Measurements from ENCODE around the gene RPS19. TPM values are rescaled to one million over a fixed set of nuclear protein-coding genes. Genes with fewer than 3 reads are reported as not detected.

Gene RPS19
- polyA plus RNA-seq, 1 donor from 2014 or later: 783 TPM

DNA sequence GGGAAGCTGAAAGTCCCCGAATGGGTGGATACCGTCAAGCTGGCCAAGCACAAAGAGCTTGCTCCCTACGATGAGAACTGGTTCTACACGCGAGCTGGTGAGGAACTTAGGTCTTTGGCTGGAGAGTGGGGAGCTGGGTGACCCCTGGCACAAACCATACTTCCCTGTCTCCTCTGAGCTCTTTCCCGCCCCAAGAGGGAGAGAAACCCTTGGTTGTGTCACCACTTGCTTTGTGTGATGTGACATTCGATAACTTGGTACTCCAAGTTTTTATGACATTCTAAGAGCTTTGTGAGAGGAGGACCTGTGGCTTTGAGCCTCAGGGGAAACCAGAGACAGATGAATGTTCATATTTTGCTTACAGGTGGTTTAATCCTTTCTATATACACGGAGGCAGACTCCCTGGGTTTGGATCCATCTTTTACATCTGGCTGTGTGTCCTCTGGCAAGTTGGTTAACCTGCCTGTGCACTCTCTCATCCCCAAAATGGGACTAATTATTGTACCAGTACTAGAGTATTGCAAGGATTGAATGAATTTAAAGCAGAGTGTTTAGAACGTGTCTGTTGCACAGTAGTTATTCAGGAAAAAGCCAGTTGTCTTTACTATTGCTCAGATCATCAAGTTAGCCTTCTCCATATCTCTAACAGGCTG lies 1.2 kb downstream of the RPS19 start:
- H3K4me3 ChIP-seq (ENCODE audit: low read length): peak overlapping the region; percentile 95
- H3K79me2 ChIP-seq (replicated peaks; ENCODE audit: insufficient read depth, low read length): peaks cover 32% of the 10 kb centered on the region
- no peaks in the 10 kb centered on the region for H3K9me2 ChIP-seq (ENCODE audit: insufficient read depth, low read length)
- H3K9ac ChIP-seq (ENCODE audit: low read length): peak overlapping the region; percentile 89
- TF ChIP-seq EZH2 (IDR thresholded peaks at IDR 0.05; ENCODE audit: borderline replicate concordance, insufficient read depth, low read length, poor library complexity, severe bottlenecking) (no peak), EP300 (conservative IDR thresholded peaks at IDR 0.05; ENCODE audit: poor library complexity, severe bottlenecking) (no peak), CTCF (IDR thresholded peaks at IDR 0.05; ENCODE audit: poor library complexity, severe bottlenecking) (no peak), RAD21 (conservative IDR thresholded peaks at IDR 0.05) (no peak), SMC3 (conservative IDR thresholded peaks at IDR 0.05; ENCODE audit: poor library complexity) (no peak), MXI1 (conservative IDR thresholded peaks at IDR 0.05; ENCODE audit: poor library complexity, severe bottlenecking) (no peak), POLR2AphosphoS5 (IDR thresholded peaks at IDR 0.05) (no peak), TAF1 (IDR thresholded peaks at IDR 0.05; ENCODE audit: low read depth) (no peak)
- TF ChIP-seq, protein P1, sequence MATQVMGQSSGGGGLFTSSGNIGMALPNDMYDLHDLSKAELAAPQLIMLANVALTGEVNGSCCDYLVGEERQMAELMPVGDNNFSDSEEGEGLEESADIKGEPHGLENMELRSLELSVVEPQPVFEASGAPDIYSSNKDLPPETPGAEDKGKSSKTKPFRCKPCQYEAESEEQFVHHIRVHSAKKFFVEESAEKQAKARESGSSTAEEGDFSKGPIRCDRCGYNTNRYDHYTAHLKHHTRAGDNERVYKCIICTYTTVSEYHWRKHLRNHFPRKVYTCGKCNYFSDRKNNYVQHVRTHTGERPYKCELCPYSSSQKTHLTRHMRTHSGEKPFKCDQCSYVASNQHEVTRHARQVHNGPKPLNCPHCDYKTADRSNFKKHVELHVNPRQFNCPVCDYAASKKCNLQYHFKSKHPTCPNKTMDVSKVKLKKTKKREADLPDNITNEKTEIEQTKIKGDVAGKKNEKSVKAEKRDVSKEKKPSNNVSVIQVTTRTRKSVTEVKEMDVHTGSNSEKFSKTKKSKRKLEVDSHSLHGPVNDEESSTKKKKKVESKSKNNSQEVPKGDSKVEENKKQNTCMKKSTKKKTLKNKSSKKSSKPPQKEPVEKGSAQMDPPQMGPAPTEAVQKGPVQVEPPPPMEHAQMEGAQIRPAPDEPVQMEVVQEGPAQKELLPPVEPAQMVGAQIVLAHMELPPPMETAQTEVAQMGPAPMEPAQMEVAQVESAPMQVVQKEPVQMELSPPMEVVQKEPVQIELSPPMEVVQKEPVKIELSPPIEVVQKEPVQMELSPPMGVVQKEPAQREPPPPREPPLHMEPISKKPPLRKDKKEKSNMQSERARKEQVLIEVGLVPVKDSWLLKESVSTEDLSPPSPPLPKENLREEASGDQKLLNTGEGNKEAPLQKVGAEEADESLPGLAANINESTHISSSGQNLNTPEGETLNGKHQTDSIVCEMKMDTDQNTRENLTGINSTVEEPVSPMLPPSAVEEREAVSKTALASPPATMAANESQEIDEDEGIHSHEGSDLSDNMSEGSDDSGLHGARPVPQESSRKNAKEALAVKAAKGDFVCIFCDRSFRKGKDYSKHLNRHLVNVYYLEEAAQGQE (IDR thresholded peaks at IDR 0.05; ENCODE audit: borderline replicate concordance): no peak
- peak overlapping the region; percentile 98 for H3K27ac ChIP-seq (ENCODE audit: low read length)
- H2AFZ ChIP-seq (ENCODE audit: low read depth, low read length): no peak overlapping the region
- H3K36me3 ChIP-seq (ENCODE audit: insufficient read depth, low read length): peaks cover 4% of the 10 kb centered on the region
- peak overlapping the region; percentile 84 for H3K4me2 ChIP-seq (ENCODE audit: low read length)
- H3K9me3 ChIP-seq (ENCODE audit: low read length): no peaks in the 10 kb centered on the region
- H3F3A ChIP-seq (ENCODE audit: insufficient read depth, low read length, poor library complexity, severe bottlenecking): peaks cover 2% of the 10 kb centered on the region
- no peaks in the 10 kb centered on the region for H4K20me1 ChIP-seq (ENCODE audit: insufficient read depth)
- no peaks in the 10 kb centered on the region for H3K27me3 ChIP-seq (ENCODE audit: insufficient read depth, low read depth, low read length)

DNA sequence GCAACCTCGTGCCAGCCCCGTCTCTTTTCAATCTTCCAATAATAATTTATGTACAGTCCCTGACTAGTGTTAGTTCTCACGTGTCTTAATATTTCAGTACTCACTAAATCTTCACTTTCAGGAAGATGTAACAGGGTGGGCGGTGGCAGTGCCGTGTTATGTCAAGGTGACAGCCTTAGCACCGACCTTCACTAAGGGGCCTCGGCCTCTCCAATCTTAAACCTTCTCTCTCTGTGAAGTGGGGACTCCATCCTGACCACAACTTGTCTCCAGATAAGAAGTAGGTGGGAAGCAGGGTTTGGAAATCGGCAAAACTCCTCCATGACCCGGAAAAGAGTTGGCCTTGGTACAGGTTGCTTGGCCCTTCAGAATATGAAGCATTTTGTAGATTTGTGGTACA lies 1.8 kb downstream of the RPS19 start:
- H3K36me3 ChIP-seq (ENCODE audit: insufficient read depth, low read length): peaks cover 4% of the 10 kb centered on the region
- no peak overlapping the region for H3K9ac ChIP-seq (ENCODE audit: low read length)
- H4K20me1 ChIP-seq (ENCODE audit: insufficient read depth): no peaks in the 10 kb centered on the region
- no peaks in the 10 kb centered on the region for H3K27me3 ChIP-seq (ENCODE audit: insufficient read depth, low read depth, low read length)
- H2AFZ ChIP-seq (ENCODE audit: low read depth, low read length): no peak overlapping the region
- H3F3A ChIP-seq (ENCODE audit: insufficient read depth, low read length, poor library complexity, severe bottlenecking): peaks cover 2% of the 10 kb centered on the region
- H3K9me3 ChIP-seq (ENCODE audit: low read length): no peaks in the 10 kb centered on the region
- H3K4me3 ChIP-seq (ENCODE audit: low read length): peak overlapping the region; percentile 95
- H3K27ac ChIP-seq (ENCODE audit: low read length): no peak overlapping the region
- H3K9me2 ChIP-seq (ENCODE audit: insufficient read depth, low read length): no peaks in the 10 kb centered on the region
- H3K4me2 ChIP-seq (ENCODE audit: low read length): peak overlapping the region; percentile 84
- TF ChIP-seq POLR2AphosphoS5 (IDR thresholded peaks at IDR 0.05) (no peak), SMC3 (conservative IDR thresholded peaks at IDR 0.05; ENCODE audit: poor library complexity) (no peak), TAF1 (IDR thresholded peaks at IDR 0.05; ENCODE audit: low read depth) (no peak), RAD21 (conservative IDR thresholded peaks at IDR 0.05) (no peak), MXI1 (conservative IDR thresholded peaks at IDR 0.05; ENCODE audit: poor library complexity, severe bottlenecking) (no peak), EP300 (conservative IDR thresholded peaks at IDR 0.05; ENCODE audit: poor library complexity, severe bottlenecking) (no peak), CTCF (IDR thresholded peaks at IDR 0.05; ENCODE audit: poor library complexity, severe bottlenecking) (no peak), EZH2 (IDR thresholded peaks at IDR 0.05; ENCODE audit: borderline replicate concordance, insufficient read depth, low read length, poor library complexity, severe bottlenecking) (no peak)
- TF ChIP-seq, protein P1 (IDR thresholded peaks at IDR 0.05; ENCODE audit: borderline replicate concordance): no peak
- H3K79me2 ChIP-seq (replicated peaks; ENCODE audit: insufficient read depth, low read length): peaks cover 32% of the 10 kb centered on the region
